ENCODE measurements around the gene CMPK1.

CMPK1 gene

GRCh38 chr1:47424336-47424982 is 90.9 kb downstream of the CMPK1 start:
- peak in 1 of 14 donors; percentile 2 for DNase-seq

Data from C1 segment of cervical spinal cord (tissue), 14 donors.